DND-41 (cell line): ENCODE data around the gene APOL6.
"Not testable (repeated sequence)": the region's sequence is repeated elsewhere in the genome, so short reads cannot be mapped to it uniquely, and the experiment has no call there.

Experiments
- ATAC-seq: fragments of 200-7000 bp; cut with Tn5 transposase; 3 replicates; pipeline ENCODE4 v1.9.1; 2021; ENCODE audit warnings: low read depth; ENCODE audit not compliant: insufficient read depth
- DNase-seq: peaks from one replicate; pipeline ENCODE4 v3.0.0-alpha.2; 2020
- H2AFZ ChIP-seq: 2 replicates; pipeline ENCODE4 v1.6.0; 2012; ENCODE audit warnings: low read depth, low read length
- H3K27ac ChIP-seq: 2 replicates; pipeline ENCODE4 v1.5.1; 2012; ENCODE audit warnings: low read length, inconsistent platforms
- H3K27me3 ChIP-seq: fragments of 200-600 bp; sonication (generic); 2 replicates; pipeline ENCODE4 v1.6.0; 2012; ENCODE audit warnings: low read length, mild to moderate bottlenecking, inconsistent platforms; ENCODE audit not compliant: insufficient read depth, poor library complexity
- H3K36me3 ChIP-seq: 2 replicates; pipeline ENCODE4 v1.5.1; 2012; ENCODE audit warnings: low read length, inconsistent platforms; ENCODE audit not compliant: insufficient read depth
- H3K4me1 ChIP-seq: 2 replicates; pipeline ENCODE4 v1.5.1; 2012; ENCODE audit warnings: mild to moderate bottlenecking, low read length; ENCODE audit not compliant: insufficient read depth
- H3K4me2 ChIP-seq: 2 replicates; pipeline ENCODE4 v1.6.0; 2012; ENCODE audit warnings: mild to moderate bottlenecking, moderate library complexity, low read length, inconsistent platforms; ENCODE audit not compliant: insufficient read depth
- H3K4me3 ChIP-seq, 2 experiments: fragments of 200-600 bp in 1 of 2; shearing (Covaris generic) in 1 of 2; 2 replicates each; pipeline ENCODE4 v1.5.1; 2012 to 2016; ENCODE audit warnings: inconsistent platforms in 2 of 2, low read length in 2 of 2, mild to moderate bottlenecking in 2 of 2, low read depth in 1 of 2, moderate library complexity in 1 of 2
- H3K79me2 ChIP-seq: 2 replicates; pipeline ENCODE4 v1.6.0; 2012; ENCODE audit warnings: low read length, inconsistent platforms; ENCODE audit not compliant: insufficient read depth
- H3K9ac ChIP-seq: 2 replicates; pipeline ENCODE4 v1.6.0; 2012; ENCODE audit warnings: low read depth, mild to moderate bottlenecking, inconsistent platforms, low read length, moderate library complexity
- H3K9me3 ChIP-seq: 2 replicates; pipeline ENCODE4 v1.5.1; 2012; ENCODE audit warnings: low read length, moderate library complexity, mild to moderate bottlenecking, inconsistent platforms; ENCODE audit not compliant: insufficient read depth, severe bottlenecking
- H4K20me1 ChIP-seq: 2 replicates; pipeline ENCODE4 v1.6.0; 2012; ENCODE audit warnings: low read length; ENCODE audit not compliant: insufficient read depth
- EZH2 ChIP-seq: IDR thresholded peaks from 3 replicates; pipeline ENCODE4 v1.6.1; 2012; ENCODE audit warnings: borderline replicate concordance, low read depth, mild to moderate bottlenecking, moderate library complexity, low read length, inconsistent platforms; ENCODE audit not compliant: severe bottlenecking
- TF ChIP-seq, protein P1 (sequence below): IDR thresholded peaks from 2 replicates; pipeline ENCODE4 v1.5.1; 2012; ENCODE audit warnings: borderline replicate concordance, low read length, moderate library complexity, mild to moderate bottlenecking; ENCODE audit not compliant: poor library complexity, severe bottlenecking; ENCODE audit errors: extremely low read depth

APOL6 gene

DNA sequence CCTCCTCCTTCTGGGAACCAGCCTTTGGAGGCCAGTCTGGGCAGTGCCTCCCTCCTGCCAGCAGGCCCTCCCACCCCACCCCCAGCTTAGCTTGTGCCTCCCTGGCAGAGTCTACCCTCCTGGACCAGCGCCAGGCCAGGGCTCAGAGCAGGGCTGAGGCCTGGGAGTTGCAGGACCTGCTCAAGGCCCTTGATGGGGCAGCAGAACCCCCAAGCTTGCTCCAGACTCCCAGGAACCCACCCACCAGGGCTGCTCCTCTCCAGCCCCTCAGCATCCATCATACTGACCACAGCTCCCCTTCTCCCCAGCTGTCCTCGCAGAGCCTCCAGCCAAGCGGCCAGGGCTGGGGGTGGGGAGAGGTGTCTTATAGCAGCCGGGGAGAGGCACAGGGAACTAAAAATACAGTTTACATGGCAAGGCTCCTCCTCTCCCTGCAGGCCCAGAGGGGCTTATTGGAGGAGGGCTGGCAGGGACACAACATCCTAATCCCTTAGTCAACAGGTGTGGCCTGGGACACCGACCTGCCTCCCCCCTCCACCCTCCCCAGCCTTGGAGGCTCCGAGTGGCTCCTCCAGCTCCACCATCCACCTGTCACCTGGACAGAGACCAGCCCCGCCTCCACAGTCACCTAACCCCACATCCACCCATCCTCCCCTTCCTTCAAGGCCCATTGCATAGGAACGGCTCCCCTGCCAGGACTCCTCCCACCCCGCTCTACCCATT lies 25.9 kb upstream of the APOL6 start:
- Histone ChIP-seq H3K79me2 (no peaks in the 10 kb centered on the region), H2AFZ (no peak overlapping the region), H3K27me3 (no peaks in the 10 kb centered on the region), H3K27ac (no peak overlapping the region), H3K9ac (no peak overlapping the region), H4K20me1 (no peaks in the 10 kb centered on the region), H3K36me3 (no peaks in the 10 kb centered on the region), H3K4me1 (no peaks in the 10 kb centered on the region), H3K4me3 (no peak overlapping the region), H3K9me3 (no peaks in the 10 kb centered on the region), H3K4me2 (no peak overlapping the region)
- no peak for ATAC-seq
- TF ChIP-seq, protein P1, sequence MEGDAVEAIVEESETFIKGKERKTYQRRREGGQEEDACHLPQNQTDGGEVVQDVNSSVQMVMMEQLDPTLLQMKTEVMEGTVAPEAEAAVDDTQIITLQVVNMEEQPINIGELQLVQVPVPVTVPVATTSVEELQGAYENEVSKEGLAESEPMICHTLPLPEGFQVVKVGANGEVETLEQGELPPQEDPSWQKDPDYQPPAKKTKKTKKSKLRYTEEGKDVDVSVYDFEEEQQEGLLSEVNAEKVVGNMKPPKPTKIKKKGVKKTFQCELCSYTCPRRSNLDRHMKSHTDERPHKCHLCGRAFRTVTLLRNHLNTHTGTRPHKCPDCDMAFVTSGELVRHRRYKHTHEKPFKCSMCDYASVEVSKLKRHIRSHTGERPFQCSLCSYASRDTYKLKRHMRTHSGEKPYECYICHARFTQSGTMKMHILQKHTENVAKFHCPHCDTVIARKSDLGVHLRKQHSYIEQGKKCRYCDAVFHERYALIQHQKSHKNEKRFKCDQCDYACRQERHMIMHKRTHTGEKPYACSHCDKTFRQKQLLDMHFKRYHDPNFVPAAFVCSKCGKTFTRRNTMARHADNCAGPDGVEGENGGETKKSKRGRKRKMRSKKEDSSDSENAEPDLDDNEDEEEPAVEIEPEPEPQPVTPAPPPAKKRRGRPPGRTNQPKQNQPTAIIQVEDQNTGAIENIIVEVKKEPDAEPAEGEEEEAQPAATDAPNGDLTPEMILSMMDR: no peak
- TF ChIP-seq EZH2: no peak
- no peak for DNase-seq

DNA sequence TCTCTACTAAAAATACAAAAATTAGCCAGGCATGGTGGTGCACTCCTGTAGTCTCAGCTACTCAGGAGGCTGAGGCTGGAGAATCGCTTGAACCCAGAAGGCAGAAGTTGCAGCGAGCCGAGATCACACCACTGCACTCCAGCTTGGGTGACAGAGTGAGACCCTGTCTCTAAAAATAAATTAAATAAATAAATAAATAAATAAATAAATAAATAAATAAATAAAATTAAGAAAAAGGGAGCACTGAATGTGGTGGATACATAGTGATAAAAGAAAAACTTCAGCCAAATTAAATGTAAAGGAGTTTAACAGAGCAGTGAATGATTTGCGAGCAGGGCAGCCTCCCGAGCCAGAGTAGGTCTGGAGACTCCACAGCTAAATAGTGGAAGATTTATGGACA lies 24.4 kb upstream of the APOL6 start:
- DNase-seq, H3K4me2 ChIP-seq, H3K27ac ChIP-seq, ATAC-seq, H3K79me2 ChIP-seq, H3K9ac ChIP-seq, H3K36me3 ChIP-seq, H4K20me1 ChIP-seq, H2AFZ ChIP-seq, H3K27me3 ChIP-seq, H3K9me3 ChIP-seq, H3K4me1 ChIP-seq, H3K4me3 ChIP-seq: not testable (repeated sequence)

DNA sequence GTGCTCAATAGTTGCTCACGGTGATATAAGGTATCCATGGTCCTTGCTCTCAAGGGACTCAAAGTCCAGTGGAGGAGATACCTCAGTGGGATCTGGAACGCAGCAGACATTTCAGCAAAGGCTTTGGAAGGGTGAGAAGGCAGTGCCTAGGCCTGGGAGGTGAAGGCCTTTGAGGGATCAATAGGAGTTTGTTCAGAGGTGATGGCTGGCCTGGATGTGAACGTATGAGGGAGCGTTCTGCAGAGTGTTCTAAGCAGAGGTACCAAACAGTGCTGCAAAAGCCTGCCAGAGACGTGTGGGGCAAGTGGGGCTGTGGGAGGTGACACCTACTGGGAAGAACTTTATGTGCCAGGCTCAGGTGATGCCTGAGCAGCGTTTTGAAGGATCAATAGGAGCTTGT lies 23.7 kb upstream of the APOL6 start:
- H3K79me2 ChIP-seq: no peaks in the 10 kb centered on the region
- TF ChIP-seq, protein P1: no peak
- TF ChIP-seq EZH2: no peak
- no peak for ATAC-seq

DNA sequence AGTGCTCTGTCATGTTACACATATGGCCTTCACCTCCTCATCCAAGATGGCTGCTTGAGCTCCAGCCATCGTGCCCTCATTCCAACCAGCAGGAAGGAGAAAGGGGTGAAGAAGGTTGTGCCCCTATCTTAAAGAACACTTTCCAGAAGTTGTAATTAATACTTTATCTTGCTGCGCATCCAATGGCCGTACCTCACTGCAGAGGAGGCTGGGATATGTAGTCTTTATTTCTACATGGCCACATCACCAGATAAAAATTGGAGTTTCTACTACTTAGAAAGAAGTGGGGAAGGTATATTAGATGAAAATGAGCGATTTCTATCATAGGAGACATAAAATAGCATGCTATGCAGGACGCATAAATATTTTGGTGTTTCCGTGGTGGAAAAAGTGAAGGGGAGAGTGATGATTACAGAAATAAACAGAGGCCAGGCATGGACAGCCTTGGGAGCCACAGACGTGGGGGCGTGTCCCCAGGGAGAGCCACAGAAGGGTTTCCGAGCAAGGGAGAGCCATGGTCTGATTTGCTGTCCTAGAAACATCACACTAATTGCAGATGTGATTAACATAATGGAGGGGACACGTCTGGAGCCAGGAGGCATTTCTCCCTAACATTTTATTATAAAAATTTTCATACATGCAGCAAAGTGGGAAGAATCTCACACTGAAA lies 22.3 kb upstream of the APOL6 start:
- H4K20me1 ChIP-seq: no peaks in the 10 kb centered on the region; the same call in 1 of the 2 replicates
- no peak for DNase-seq

More for the DNA sequence above, 23.7 kb upstream of the APOL6 start:
- Histone ChIP-seq H2AFZ (no peak overlapping the region), H3K9me3 (no peaks in the 10 kb centered on the region), H3K27me3 (no peaks in the 10 kb centered on the region), H3K4me2 (no peak overlapping the region), H3K4me3 (no peak overlapping the region), H4K20me1 (no peaks in the 10 kb centered on the region; the same call in 1 of the 2 replicates), H3K9ac (no peak overlapping the region), H3K27ac (no peak overlapping the region), H3K36me3 (no peaks in the 10 kb centered on the region), H3K4me1 (no peaks in the 10 kb centered on the region)
- no peak for DNase-seq

More for the DNA sequence above, 22.3 kb upstream of the APOL6 start:
- H3K79me2 ChIP-seq: no peaks in the 10 kb centered on the region
- TF ChIP-seq, protein P1: no peak
- no peak for TF ChIP-seq EZH2
- no peak for ATAC-seq
- no peaks in the 10 kb centered on the region for H3K4me1 ChIP-seq
- no peak overlapping the region for H3K4me2 ChIP-seq
- H3K4me3 ChIP-seq: no peak overlapping the region
- no peaks in the 10 kb centered on the region for H3K9me3 ChIP-seq
- no peak overlapping the region for H3K9ac ChIP-seq
- H3K27me3 ChIP-seq: no peaks in the 10 kb centered on the region
- no peaks in the 10 kb centered on the region for H3K36me3 ChIP-seq
- H2AFZ ChIP-seq: no peak overlapping the region
- no peak overlapping the region for H3K27ac ChIP-seq
